Measurements from ENCODE around the gene GAS2.

Gene GAS2

GRCh38 chr11:22671751-22672150 is 5.3 kb downstream of the GAS2 start:
- DNase-seq (ENCODE audit: low read depth in 2 of 2, low spot score in 1 of 2), result no peak

- no peak for DNase-seq (ENCODE audit: low read depth in 2 of 2, low spot score in 1 of 2)
Observed at GRCh38 chr11:22674470-22675439, 8.3 kb downstream of the GAS2 start.

- DNase-seq (ENCODE audit: low read depth in 2 of 2, low spot score in 1 of 2), result no peak
Observed at GRCh38 chr11:22677153-22677903, 10.9 kb downstream of the GAS2 start.

GRCh38 chr11:22680628-22681027 is 14.2 kb downstream of the GAS2 start:
- DNase-seq (ENCODE audit: low read depth in 2 of 2, low spot score in 1 of 2), result no peak

GRCh38 chr11:22681281-22681812 is 14.9 kb downstream of the GAS2 start:
- DNase-seq (ENCODE audit: low read depth in 2 of 2, low spot score in 1 of 2), result no peak

GRCh38 chr11:22684082-22684481 is 17.7 kb downstream of the GAS2 start:
- DNase-seq (ENCODE audit: low read depth in 2 of 2, low spot score in 1 of 2), result no peak

GRCh38 chr11:22685111-22685510 is 18.7 kb downstream of the GAS2 start:
- no peak for DNase-seq (ENCODE audit: low read depth in 2 of 2, low spot score in 1 of 2)

- DNase-seq (ENCODE audit: low read depth in 2 of 2, low spot score in 1 of 2), result no peak
Observed at GRCh38 chr11:22688914-22689313, 22.5 kb downstream of the GAS2 start.

GRCh38 chr11:22690257-22690656 is 23.8 kb downstream of the GAS2 start:
- no peak for DNase-seq (ENCODE audit: low read depth in 2 of 2, low spot score in 1 of 2)

- no peak for DNase-seq (ENCODE audit: low read depth in 2 of 2, low spot score in 1 of 2)
Observed at GRCh38 chr11:22690871-22691270, 24.5 kb downstream of the GAS2 start.

- no peak for DNase-seq (ENCODE audit: low read depth in 2 of 2, low spot score in 1 of 2)
Observed at GRCh38 chr11:22699388-22699787, 33.0 kb downstream of the GAS2 start.

GRCh38 chr11:22702031-22702430 is 35.6 kb downstream of the GAS2 start:
- DNase-seq (ENCODE audit: low read depth in 2 of 2, low spot score in 1 of 2), result no peak

GRCh38 chr11:22703040-22703439 is 36.6 kb downstream of the GAS2 start:
- DNase-seq (ENCODE audit: low read depth in 2 of 2, low spot score in 1 of 2), result no peak

- no peak for DNase-seq (ENCODE audit: low read depth in 2 of 2, low spot score in 1 of 2)
Observed at GRCh38 chr11:22703591-22703990, 37.2 kb downstream of the GAS2 start.

- no peak for DNase-seq (ENCODE audit: low read depth in 2 of 2, low spot score in 1 of 2)
Observed at GRCh38 chr11:22707119-22707899, 40.9 kb downstream of the GAS2 start.

GRCh38 chr11:22711071-22711770 is 44.8 kb downstream of the GAS2 start:
- no peak for DNase-seq (ENCODE audit: low read depth in 2 of 2, low spot score in 1 of 2)

- DNase-seq (ENCODE audit: low read depth in 2 of 2, low spot score in 1 of 2), result no peak
Observed at GRCh38 chr11:22711880-22712279, 45.5 kb downstream of the GAS2 start.

- DNase-seq (ENCODE audit: low read depth in 2 of 2, low spot score in 1 of 2), result no peak
Observed at GRCh38 chr11:22713336-22713735, 46.9 kb downstream of the GAS2 start.

GRCh38 chr11:22715971-22716370 is 49.6 kb downstream of the GAS2 start:
- no peak for DNase-seq (ENCODE audit: low read depth in 2 of 2, low spot score in 1 of 2)

- DNase-seq (ENCODE audit: low read depth in 2 of 2, low spot score in 1 of 2), result no peak
Observed at GRCh38 chr11:22720457-22720856, 54.0 kb downstream of the GAS2 start.

- DNase-seq (ENCODE audit: low read depth in 2 of 2, low spot score in 1 of 2), result no peak
Observed at GRCh38 chr11:22723274-22723673, 56.9 kb downstream of the GAS2 start.

All from stimulated activated CD8-positive, alpha-beta memory T cell treated with anti-CD3 and anti-CD28 coated beads, Interleukin-4, amount 100 ng/mL, for 1 hour (primary cell).